Uterus (tissue), 4 donors: ENCODE data around the gene ST8SIA5. TPM values are rescaled to one million over a fixed set of nuclear protein-coding genes. Genes with fewer than 3 reads are reported as not detected.

Source experiments
- DNase-seq, 2 donors: peaks; one replicate each; pipeline ENCODE4 v3.0.0-alpha.2; 2019 to 2020
- H3K27ac ChIP-seq, 2 donors: fragments of 200-600 bp; sonication (generic); 1 replicate in 1 of 2; 2 replicates in 1 of 2; pipeline ENCODE4 v1.5.1; 2016 to 2018
- H3K27me3 ChIP-seq, 2 donors: fragments of 200-600 bp; sonication (generic); one replicate each; pipeline ENCODE4 v1.5.1; 2018 to 2019; ENCODE audit warnings: control low read depth in 1 of 2
- H3K36me3 ChIP-seq, 2 donors: fragments of 200-600 bp; sonication (generic); one replicate each; pipeline ENCODE4 v1.5.1; 2019; ENCODE audit warnings: control low read depth in 1 of 2
- H3K4me1 ChIP-seq, 2 donors: fragments of 200-600 bp; sonication (generic); one replicate each; pipeline ENCODE4 v1.5.1; 2018 to 2019; ENCODE audit warnings: control low read depth in 1 of 2
- H3K4me3 ChIP-seq, 2 donors: fragments of 200-600 bp; sonication (generic); 1 replicate in 1 of 2; 2 replicates in 1 of 2; pipeline ENCODE4 v1.5.1; 2018 to 2019; ENCODE audit warnings: mild to moderate bottlenecking in 1 of 2
- H3K9me3 ChIP-seq, 2 donors: fragments of 200-600 bp; sonication (generic); one replicate each; pipeline ENCODE4 v1.5.1; 2019; ENCODE audit warnings: control low read depth in 1 of 2
- POLR2A ChIP-seq, 2 donors: fragments of 450-650 bp; IDR thresholded peaks; one replicate each; pipeline ENCODE4 v1.6.1; 2016; ENCODE audit warnings: antibody characterized with exemption in 2 of 2, mild to moderate bottlenecking in 1 of 2, moderate library complexity in 1 of 2
- intact Hi-C: fragments of 100-400 bp; cut with DNase I; formaldehyde crosslinking; loops from one replicate; pipeline ENCODE4 v1.15.1; 2023; ENCODE audit warnings: low total_unique reads
- total RNA-seq, 4 donors: library from RNA; depleted of rRNA in 3 of 4; stranded (reverse); fragments of >200 nt in 3 of 4; gene quantifications; one replicate each; pipeline versions ENCODE4 v1.1.0 to v1.2.4, GENCODE V29; 2014 to 2023
- TF ChIP-seq, protein P1 (sequence below), 4 experiments: fragments of 200-600 bp in 2 of 4; fragments of 450-650 bp in 2 of 4; sonication (generic) in 2 of 4; IDR thresholded peaks; one replicate each; pipeline ENCODE4 v1.5.1; 2016 to 2019; ENCODE audit warnings: antibody characterized with exemption in 4 of 4, mild to moderate bottlenecking in 2 of 4, moderate library complexity in 1 of 4
- donor health status: DM: yes; HTN: yes; CAD: no.

Gene ST8SIA5
- total RNA-seq, 4 donors from 2014 or later: 0.76 TPM; not detected in 3

- Histone ChIP-seq H3K4me3 (no peak overlapping the region), H3K9me3 (no peaks in the 10 kb centered on the region), H3K27me3 (no peaks in the 10 kb centered on the region), H3K27ac (no peak overlapping the region), H3K36me3 (no peaks in the 10 kb centered on the region), H3K4me1 (no peaks in the 10 kb centered on the region)
- intact Hi-C loops: no loop called here
- DNase-seq: no peak
- TF ChIP-seq, protein P1, sequence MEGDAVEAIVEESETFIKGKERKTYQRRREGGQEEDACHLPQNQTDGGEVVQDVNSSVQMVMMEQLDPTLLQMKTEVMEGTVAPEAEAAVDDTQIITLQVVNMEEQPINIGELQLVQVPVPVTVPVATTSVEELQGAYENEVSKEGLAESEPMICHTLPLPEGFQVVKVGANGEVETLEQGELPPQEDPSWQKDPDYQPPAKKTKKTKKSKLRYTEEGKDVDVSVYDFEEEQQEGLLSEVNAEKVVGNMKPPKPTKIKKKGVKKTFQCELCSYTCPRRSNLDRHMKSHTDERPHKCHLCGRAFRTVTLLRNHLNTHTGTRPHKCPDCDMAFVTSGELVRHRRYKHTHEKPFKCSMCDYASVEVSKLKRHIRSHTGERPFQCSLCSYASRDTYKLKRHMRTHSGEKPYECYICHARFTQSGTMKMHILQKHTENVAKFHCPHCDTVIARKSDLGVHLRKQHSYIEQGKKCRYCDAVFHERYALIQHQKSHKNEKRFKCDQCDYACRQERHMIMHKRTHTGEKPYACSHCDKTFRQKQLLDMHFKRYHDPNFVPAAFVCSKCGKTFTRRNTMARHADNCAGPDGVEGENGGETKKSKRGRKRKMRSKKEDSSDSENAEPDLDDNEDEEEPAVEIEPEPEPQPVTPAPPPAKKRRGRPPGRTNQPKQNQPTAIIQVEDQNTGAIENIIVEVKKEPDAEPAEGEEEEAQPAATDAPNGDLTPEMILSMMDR (IDR thresholded peaks at IDR 0.05): no peak
- no peak for TF ChIP-seq POLR2A (IDR thresholded peaks at IDR 0.05)
Measured at GRCh38 chr18:46683252-46683651, 73.6 kb downstream of the ST8SIA5 start.

DNA sequence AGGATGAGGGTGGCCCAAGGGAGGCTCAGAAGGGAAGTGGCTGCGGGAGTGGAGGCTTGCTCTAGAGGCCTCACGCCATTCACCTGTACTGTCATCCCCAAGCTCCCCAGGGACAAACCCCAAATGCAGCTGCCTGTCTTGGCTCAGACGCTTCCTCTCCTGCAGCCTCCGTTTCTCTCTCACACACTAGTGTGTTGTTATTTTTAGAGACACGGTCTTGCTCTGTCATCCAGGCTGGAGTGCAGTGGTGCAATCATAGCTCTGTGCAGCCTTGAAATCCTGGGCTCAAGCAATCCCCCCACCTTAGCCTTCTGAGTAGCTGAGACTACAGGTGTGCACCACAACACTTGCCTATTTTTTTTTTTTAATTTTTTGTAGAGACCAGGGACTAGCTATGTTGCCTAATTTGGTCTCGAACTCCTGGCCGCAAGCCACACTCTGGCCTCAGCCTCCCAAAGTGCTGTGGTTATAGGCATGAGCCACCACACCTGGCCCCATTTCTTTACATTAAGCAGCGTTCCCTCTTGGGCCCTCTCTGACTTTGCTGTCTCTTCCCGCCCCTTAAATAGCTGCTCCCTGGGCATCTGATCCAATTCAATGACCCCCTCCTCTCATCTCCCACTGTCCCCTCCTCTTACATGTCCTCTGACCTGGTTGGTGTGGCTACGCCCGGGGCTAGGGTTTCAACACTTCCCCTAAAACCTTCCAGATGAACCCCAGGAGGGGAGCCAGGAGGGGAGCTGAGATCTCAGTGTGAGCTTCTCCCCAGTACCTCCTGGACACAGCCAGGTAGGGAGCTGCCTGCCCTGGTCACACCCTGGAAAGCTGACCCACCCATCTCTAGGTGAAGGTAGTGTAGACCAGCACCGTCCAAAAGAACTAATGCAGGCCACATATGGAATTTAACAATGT, 75.8 kb downstream of the ST8SIA5 start:
- no peaks in the 10 kb centered on the region for H3K9me3 ChIP-seq
- H3K27me3 ChIP-seq: no peaks in the 10 kb centered on the region
- no peaks in the 10 kb centered on the region for H3K4me1 ChIP-seq
- TF ChIP-seq, protein P1 (IDR thresholded peaks at IDR 0.05): no peak
- no peak for TF ChIP-seq POLR2A (IDR thresholded peaks at IDR 0.05)
- H3K36me3 ChIP-seq: no peaks in the 10 kb centered on the region
- DNase-seq: no peak
- H3K27ac ChIP-seq: no peak overlapping the region
- no peak overlapping the region for H3K4me3 ChIP-seq
- intact Hi-C loops: no loop called here

DNA sequence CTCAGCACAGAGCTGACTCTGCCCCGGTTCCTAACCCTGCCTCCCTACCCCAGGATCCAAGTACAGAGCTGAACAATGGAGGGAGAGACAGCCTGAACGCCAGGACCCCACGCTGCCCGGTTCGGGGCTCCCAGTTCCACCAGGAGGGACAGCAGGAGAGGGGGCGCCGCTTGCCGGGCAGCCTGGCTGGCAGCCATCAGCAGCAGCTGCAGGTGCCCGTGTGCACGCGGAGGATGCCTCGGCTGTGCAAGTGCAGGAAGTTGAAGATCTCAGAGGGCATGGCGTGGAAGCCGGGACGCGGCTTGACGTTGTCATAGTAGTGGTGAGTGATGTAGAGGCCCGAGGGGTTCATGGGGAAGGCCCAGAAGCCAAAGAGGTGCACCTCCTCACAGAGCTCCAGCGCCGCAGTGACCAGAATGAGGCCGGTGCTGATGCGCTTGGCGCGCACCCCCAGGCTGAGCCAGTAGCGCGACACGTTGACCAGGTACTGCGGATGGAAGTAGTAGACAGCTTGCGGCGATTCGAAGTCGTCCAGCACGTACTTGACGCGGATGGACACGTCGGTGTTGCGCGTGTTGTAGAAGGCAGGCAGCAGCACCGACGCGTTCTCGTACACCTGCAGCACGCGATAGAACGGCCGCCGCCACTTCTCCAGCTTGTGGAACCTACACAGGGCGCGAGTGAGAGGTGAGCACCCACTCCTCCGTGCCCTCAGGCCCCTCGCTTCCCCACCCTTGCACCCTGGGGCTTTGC, 76.8 kb downstream of the ST8SIA5 start:
- no peak for DNase-seq
- H3K9me3 ChIP-seq: no peaks in the 10 kb centered on the region
- no peaks in the 10 kb centered on the region for H3K36me3 ChIP-seq
- no peak overlapping the region for H3K4me3 ChIP-seq
- intact Hi-C loops: no loop called here
- H3K27me3 ChIP-seq: no peaks in the 10 kb centered on the region
- no peak overlapping the region for H3K27ac ChIP-seq
- H3K4me1 ChIP-seq: no peaks in the 10 kb centered on the region
- no peak for TF ChIP-seq POLR2A (IDR thresholded peaks at IDR 0.05)
- TF ChIP-seq, protein P1 (IDR thresholded peaks at IDR 0.05): no peak

DNA sequence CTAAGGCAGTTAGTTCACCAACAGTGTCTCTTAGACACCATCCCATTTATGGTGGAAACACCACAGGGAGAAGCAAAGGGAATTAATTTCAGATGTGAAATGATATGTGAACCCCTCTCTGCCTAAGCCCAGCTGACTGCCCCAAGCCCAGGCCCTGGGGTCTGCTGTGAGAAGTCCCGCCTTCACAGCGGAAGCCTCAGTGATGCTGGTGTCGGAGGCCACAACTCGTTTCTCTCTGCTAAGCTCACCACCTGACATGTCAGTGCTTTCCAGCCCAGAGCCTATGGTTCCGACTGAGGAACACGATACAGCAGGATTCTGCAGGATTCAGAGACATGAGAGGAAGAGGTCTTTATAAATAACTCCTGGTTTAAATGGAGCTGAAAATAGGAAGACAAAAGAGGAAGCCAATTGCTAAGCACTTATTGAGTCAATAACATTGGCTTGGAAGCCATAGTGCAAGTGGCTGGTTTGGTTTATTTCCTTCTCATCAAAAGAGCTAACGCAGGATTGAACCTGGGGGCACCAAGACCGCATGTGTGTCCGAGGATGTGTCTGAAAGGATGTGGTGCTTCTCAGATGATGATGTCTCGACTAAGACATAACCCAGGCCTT, 78.0 kb downstream of the ST8SIA5 start:
- Histone ChIP-seq H3K4me3 (no peak overlapping the region), H3K27ac (no peak overlapping the region), H3K36me3 (no peaks in the 10 kb centered on the region), H3K9me3 (no peaks in the 10 kb centered on the region), H3K27me3 (no peaks in the 10 kb centered on the region), H3K4me1 (no peaks in the 10 kb centered on the region)
- no peak for DNase-seq
- intact Hi-C loops: no loop called here
- TF ChIP-seq, protein P1 (IDR thresholded peaks at IDR 0.05): no peak
- no peak for TF ChIP-seq POLR2A (IDR thresholded peaks at IDR 0.05)
